LHCN-M2 (cell line): ENCODE measurements around the gene ITFG1. TPM values are rescaled to one million over a fixed set of nuclear protein-coding genes. Genes with fewer than 3 reads are reported as not detected.
"Not testable (repeated sequence)": the region's sequence is repeated elsewhere in the genome, so short reads cannot be mapped to it uniquely, and the experiment has no call there.

Source experiments
- DNase-seq: peaks from one replicate; pipeline ENCODE4 v3.0.0-alpha.2; 2012; ENCODE audit warnings: low read depth
- total RNA-seq: library from RNA; depleted of rRNA; stranded (reverse); fragments of >200 nt; gene quantifications from 2 replicates; pipeline ENCODE4 v1.2.3, GENCODE V29; 2014

Gene ITFG1
- total RNA-seq, 1 experiment from 2014 or later, result 69.2 TPM

DNA sequence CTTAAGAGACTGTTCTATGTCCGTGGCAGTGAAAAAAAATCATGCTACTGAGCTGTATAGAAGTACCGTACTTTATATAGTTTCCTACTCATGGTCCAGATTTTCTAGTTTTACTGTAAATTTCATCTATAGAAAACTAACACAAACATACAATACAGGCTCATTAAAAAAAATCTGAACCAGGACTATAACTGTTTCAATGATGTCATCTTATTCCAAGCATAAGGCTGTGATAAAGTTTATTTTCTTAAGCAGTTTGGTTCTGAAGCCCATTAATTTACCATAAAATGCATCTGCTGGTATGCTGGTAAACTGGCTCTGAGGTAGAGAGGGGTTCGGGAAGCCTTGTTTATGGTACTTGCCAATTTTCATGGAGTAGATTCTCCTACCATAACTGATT, 300.4 kb downstream of the ITFG1 start:
- DNase-seq, result no peak

DNA sequence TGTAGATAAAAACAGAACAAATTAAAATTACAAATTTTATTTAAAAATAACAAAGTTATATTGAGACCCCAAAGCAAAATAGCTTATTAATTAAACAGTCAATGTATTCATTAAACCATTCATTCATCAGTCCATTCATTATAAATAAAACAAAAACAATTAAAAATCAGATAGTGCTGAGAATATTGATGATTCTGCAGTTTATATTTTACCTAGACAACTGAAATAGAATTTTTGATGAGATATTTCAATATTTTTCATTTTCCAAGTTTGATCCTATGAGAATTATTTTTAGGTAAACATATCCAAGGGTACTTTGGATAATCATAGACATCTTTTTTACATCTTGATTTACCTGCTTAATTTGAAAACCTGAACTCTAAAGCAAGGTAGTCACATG, 301.9 kb downstream of the ITFG1 start:
- DNase-seq, result no peak

DNA sequence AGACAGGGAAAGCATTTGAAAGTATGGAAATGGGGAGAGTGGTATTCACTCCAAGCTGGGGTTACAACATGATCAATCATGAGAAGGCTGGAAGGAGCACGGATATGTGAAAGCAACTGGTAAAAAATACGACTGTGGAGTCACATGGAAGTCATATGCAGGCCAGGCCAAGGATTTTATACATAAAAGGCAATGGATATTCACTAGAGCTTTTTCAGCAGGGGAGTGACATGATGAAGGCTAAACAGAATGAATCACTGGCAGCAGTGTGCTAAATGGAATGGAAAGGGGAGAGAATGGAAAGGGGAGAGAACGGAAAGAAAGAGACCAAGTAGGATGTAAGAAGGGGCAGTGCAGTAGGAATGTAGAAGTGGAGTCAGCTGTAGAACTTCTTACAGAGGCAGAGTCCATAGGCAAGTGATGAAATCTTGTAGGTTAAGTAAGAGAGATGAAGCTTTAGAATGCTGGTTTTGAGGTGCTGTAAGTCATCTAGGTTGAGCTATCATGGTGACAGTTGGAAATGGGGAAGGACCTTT, 304.1 kb downstream of the ITFG1 start:
- no peak for DNase-seq

DNA sequence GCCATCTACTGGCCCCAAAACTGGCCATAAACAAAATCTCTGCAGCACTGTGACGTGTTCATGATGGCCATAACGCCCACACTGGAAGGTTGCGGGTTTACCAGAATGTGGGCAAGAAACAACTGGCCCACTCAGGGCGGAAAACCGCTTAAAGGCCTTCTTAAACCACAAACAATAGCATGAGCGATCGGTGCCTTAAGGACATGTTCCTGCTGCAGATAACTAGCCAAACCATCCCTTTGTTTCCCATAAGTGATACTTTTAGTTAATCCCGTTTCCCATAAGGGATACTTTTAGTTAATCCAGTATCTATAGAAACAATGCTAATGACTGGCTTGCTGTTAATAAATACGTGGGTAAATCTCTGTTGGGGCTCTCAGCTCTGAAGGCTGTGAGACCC, 308.4 kb downstream of the ITFG1 start:
- not testable (repeated sequence) for DNase-seq

DNA sequence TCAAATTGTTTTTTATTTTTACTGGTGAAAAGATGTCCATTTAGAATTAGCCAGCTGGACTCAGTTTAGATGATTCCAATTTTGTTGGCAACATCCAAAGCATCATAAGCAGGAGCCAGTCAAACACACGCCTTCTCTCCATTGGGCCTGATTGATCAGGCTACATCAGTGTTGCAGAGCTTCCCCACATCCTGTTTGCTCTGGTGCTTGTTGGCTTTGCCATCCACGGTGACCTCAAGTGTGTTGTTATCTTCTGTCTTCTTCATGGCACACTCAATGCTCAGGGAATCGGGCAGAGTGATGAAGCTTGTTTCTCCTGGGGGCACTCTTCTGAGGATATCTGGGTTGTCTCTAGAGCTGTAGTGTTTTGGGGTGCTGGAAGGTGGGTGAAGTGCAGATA, 310.8 kb downstream of the ITFG1 start:
- DNase-seq, result no peak

DNA sequence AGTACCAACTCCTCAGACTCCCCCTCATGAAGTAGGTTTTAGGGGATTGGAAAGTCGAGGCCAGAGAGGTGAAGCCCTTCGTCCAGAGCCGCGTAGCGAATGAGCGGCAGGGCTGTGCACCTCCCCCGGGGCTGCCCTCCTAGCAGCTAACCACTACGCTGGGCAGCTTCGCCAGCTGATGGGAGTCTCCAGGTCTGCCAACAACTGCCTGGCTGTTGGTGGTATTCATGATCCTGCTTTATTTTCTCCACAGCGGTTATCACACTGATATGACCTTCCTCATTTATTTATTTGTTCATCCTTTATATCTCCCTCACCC, 316.3 kb downstream of the ITFG1 start:
- no peak for DNase-seq

DNA sequence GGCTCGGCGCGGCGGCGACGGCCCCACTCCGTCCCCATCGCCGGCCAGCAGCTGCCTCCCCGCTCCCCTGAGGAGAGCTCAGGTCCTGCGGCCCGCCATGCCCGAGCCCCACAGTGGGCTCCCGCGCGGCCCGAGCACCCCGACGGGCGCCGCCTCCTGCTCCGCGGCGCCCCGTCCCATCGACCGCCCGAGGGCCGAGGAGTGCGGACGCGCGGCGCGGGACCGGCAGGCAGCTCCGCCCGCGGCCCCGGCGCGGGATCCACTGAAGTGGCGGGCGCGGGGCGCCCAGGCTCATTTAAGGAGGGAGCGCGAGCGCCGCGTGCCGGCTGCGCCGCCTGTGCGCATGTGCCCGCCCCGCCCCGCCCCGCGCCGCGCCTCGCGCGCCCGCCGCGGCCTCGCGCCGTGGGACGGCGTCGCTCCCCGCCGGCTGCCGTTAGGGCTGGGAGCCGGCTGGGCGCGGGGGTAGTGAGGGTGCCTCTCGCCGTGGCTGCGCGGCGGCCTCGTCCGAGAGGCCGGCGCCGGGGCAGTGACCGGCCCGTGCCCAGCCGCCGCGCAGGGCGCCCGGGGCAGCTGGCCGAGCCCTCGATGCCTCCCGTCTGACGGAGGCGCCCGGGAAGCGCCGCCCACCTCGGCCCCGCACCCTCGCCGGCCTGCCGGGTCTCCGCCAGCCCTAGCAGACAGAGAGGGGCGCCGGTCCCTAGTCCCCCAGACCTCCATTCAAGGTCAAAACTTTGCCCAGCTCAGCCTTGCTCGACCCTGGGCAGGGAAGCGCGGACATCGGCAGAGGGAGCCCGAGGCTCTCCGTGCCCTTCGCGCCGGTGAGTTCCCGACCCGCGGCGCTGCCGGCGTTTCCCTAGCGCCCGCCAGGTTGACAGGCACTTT, 316.9 kb downstream of the ITFG1 start, which contains the start of gene NETO2:
Gene NETO2, minus strand, starts transcription at position 269 of the 882 bp plus-strand sequence. CDS start 333 bp downstream, outside the sequence.
- DNase-seq, result peak; percentile 47

DNA sequence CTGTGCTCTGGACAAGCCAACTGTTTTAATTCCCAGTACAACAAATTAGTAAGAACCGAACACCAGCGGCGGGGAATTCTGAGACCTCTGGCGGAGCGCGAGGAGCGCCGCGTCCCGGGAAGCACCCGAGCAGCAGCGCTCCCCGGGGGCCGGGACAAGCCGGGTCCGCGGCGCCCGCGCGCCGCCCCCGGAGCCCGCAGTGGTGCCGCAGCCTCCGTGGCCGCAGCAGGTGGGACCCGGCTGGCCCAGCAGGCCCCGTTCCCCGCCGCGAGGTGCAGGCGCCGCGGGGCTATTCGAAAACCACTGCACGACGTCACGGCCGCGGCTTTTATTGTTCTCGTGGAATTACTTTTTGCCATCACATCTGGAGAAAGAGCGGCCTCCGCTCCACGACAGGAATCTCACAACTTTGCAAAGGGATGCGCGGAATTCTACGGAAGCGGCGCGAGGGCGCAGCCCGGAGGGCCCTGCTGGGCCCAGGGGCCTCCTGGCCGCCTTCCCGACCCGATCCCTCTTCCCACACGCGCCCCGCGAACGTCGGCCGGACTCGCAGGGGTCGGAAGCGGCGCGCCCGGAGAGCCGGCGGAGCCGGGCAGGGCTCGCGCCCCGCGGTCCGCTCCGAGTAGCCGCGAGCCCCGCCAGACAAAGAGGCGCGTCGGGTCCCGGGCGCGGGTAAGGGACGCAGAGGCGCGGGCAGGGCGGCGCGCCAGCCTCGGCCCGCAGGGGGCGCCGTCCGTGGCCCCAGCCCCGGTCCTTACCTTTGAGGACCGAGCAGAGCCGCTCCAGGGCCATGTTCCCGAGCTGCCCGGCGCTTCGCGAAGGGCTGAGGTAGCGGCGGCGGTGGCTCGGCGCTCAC, 317.8 kb downstream of the ITFG1 start:
- DNase-seq, result peak; percentile 57

DNA sequence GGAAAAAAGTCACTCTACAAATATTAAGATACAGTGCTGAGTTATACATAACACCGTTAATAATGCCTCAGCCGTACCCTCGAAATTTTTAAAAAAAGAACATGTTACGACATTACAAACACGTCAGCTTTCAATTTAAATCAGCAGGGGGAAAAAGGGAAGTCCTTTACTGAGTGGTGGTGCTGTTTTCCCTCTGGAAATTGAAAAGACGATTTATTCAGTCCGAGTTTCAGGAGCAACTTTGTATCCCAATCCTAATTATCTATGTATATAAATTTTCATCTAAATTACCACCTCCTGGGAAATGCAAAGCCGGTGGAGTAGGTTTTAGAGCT, 318.4 kb downstream of the ITFG1 start:
- peak; percentile 35 for DNase-seq

DNA sequence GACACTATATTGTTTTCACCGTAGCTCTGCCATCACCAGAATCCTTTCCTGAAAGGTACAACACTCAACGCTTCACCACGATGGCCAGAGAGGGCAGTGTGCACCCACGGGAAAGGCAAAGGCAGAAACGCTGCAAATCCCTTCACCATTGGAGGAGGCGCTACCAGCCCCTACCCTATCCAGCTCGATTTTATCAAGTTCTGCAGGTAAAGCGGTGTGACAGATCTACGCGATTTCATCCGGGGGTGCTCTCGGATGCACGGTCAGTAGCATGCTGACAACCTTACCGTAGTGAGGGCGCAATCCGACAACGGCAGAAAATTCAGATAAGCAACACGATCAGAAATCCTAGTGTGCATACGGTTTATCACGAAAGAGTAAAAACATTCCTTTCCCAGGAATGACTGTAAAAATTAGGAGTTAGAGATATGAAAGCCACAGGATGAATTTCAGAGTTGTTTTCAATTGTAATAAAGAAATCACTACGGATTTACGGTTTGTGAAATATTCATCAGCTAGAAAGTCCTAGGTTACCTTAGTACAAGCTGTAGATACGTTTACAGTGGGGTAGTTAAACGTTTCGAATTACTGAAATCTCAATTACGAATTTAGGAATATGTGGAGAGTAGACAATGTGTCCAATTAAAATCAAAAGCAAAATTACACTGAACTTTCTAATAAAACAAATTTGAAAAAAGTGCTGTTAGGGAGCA, 318.9 kb downstream of the ITFG1 start:
- peak; percentile 78 for DNase-seq

DNA sequence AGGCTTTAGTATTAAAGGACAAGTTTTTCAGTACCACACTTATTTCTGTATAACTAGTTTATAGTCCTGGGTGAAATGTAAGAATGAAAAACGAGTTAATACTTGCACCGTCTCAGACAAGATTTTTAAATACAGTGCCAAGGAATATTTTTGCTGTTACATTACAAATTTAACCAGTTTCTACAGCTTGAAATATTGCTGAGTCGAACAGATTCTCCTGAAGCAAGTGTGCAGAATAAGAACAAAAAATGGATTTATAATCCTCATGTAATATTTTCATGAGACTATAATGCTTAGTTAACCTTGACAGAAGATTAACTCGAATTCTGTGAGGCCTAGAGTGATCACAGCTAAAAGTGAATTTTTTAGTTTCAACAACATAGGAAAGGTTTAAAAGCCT, 320.2 kb downstream of the ITFG1 start:
- DNase-seq, result no peak

DNA sequence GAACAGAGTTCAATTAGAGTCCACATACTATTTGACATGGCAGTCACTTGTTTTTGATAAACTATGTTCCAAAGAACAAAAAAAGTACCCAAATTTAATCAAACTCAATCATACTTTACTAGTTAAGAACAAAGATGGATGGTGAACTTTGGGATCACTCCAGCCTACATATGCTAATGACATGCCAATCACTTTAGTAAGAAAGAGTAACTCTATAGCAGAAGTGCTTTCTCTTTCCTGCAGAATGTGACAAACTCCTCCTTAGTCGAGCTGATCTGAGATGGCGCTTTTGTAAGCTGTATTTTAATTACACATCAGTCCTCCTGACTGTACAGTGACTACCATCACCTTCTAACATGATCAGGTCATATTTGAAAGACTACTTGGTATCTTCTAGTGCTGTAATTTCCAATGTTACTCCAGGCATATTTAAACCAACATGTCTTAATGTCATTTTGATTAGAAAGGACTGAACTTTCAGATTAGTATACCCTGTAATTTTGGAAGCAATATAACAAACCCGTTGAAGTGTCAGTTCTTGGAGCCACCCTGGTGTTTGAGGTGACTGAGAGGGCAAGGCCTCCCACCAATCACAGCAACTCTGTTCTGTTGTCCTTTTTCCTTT, 321.2 kb downstream of the ITFG1 start:
- DNase-seq, result no peak

DNA sequence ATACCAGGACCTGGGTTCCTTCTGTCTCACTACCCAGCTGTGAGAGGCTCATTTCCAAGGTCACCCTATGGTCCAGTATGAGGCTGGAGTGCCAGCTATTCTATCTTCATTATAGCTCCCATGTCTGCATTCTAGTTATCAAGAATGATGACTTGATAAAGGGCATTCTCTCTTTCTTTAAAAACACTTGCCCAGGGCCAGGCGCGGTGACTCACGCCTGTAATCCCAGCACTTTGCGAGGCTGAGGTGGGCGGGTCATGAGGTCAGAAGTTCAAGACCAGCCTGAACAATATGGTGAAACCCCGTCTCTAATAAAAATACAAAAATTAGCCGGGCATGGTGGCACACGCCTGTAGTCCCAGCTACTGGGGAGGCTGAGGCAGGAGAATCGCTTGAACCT, 322.9 kb downstream of the ITFG1 start:
- DNase-seq, result not testable (repeated sequence)

DNA sequence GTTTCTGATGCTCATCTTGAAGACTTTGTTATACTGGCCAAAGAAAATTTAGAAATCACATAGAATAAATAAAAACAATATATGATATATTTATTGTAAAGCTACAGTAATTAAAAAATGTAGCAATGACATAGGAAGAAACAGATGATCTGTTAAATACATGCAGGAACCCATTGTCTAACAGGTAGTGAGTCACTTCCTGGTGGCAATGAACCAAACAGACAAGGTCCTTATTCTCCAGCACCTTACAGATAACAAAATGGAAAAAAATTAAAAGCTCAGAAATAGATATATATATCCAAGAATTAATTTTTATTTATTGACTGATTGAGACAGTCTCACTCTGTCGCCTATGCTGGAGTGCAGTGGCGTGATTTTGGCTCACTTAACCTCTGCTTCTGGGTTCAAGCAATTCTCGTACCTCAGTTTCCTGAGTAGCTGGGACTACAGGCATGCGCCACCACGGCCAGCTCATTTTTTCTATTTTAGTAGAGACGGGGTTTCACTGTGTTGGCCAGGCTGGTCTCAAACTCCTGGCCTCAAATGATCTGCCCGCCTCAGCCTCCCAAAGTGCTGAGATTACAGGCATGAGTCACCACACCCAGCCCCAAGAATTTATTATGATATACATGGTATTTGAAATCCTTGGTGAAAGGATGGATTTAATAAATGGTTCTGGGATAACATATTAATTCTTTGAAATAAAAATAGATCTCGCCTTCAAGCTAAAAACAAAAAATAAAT, 324.6 kb downstream of the ITFG1 start:
- no peak for DNase-seq

DNA sequence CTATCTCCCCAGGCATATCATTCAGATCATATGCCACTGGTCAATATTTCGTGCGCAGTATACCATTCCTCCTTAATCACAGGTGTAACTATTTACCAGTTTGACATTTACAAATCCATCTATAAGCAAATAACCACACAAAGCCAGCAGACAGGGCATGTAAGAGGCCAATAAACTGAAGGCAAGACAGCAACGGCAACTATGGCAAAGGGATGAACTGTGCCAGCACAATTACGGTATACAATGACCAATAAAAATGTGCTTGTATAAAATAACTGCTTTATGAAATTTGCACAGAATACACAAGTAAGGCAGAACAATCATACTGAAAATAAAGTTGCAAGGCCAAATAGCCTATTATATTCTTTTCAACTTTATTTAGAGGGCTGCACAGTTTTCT, 326.3 kb downstream of the ITFG1 start:
- DNase-seq, result no peak

DNA sequence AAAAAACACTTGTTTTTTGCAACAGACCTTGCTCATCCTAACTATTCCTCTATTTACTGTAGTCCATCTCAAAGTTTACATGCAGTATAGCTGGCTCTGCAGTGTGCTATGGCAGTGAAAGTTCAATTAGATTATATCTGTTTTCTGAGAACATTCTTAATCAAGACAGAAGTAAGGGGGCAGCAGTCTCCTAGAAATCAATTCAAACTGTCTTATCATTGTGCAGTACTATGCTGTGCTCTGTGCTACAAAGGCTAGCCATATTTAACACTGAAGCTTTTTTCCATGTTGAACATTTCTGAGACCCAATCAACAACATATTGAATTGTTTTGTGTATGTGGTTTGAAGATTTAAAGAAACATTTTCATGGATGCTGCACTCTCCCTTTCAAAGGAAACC, 328.6 kb downstream of the ITFG1 start:
- no peak for DNase-seq

DNA sequence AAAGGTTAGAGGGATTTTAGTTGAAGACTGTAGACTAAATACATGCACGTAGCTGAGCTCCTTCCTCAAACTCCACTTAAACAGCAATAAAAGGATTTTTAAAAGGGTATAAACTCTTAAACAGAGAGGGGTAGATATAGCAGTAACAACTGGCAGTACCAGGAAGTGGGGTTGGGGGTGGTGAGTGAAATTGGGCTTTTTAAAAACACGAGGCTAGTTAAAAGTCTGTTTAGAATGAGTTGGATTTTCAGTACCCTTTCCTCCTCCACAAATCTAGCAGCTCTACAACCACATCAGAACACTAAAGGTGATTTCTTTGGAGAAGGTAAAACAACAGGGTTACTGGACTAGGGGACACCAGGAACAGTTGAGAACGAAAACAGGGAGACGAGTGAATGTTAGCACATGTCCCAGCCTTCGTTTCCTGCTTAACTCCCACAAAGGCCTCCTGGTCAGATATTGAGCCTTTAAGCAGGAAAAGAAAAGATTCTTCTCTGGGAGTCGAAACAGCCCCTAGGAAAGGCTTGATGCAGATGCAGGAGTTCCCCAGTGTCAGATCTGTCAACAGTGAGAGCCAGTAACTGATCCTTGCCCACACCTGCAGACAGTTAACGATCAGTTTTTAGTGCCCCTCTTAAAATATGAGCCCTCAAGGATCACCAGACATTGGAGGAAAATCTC, 331.0 kb downstream of the ITFG1 start:
- DNase-seq, result no peak

DNA sequence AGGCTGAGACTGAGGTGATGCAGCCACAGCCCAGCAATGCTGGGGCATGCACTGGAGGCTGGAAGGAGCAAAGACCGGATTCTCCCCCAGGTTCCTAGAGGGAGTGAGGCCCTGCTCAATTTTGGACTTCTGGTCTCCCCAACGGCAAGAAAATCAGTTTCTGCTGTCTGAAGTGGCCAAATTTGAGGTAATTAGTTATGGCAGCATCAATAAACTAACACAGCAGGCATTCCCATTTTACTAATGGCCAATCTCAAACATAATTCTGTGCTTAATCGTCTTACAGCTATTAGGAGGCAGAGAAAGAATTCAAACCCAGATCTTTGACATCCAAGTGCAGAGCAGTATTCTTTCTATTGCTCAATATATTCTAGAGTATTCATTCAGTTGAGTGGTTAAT, 333.3 kb downstream of the ITFG1 start:
- no peak for DNase-seq

DNA sequence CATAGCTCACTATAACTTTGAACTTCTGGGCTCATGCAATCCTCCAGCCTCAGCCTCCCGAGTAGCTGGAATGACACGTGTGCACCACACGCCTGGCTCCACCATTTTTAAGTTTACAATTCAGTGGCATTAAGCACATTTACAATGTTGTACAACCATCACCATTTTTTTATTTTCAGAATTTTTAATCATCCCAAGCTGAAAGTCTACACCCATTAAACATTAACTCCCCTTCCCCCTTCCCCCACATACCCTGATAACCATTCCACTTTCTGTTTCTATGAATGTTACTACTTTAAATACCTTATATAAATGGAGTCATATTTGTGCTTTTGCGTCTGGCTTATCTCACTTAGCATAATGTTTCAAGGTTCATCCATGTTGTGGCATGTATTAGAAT, 335.1 kb downstream of the ITFG1 start:
- DNase-seq, result no peak

DNA sequence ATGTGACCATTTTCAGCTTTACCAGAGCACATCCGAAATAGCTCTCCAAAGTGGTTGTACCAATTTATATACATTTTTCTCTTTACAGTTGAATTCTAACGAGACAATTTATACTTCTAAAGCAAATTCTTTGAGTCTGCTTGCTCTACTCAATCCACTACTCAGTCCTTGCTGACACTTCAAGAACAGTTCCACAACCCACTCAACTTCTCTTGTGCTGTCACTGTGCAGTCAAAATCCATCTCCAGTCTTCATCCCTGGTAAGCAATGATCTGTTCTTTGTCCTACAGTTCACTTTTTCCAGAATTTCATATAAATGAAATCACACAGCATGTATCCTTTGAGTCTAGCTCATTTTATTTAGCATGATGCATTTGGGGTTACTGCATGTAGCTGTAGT, 347.7 kb downstream of the ITFG1 start:
- no peak for DNase-seq
